Melanocyte of skin (primary cell): ENCODE data around the gene RGS6. TPM values are rescaled to one million over a fixed set of nuclear protein-coding genes. Genes with fewer than 3 reads are reported as not detected.

Experiments used
- small RNA-seq, 2 donors: library from RNA; depleted of rRNA; stranded (forward); fragments of <200 nt; gene quantifications; one replicate each; pipeline ENCODE3, GENCODE V24; 2012
- total RNA-seq, 2 donors: library from RNA; depleted of rRNA; stranded (reverse); fragments of >200 nt; gene quantifications; 2 replicates each; pipeline ENCODE4 v1.2.3, GENCODE V29; 2012

Gene RGS6
- not detected for total RNA-seq

DNA sequence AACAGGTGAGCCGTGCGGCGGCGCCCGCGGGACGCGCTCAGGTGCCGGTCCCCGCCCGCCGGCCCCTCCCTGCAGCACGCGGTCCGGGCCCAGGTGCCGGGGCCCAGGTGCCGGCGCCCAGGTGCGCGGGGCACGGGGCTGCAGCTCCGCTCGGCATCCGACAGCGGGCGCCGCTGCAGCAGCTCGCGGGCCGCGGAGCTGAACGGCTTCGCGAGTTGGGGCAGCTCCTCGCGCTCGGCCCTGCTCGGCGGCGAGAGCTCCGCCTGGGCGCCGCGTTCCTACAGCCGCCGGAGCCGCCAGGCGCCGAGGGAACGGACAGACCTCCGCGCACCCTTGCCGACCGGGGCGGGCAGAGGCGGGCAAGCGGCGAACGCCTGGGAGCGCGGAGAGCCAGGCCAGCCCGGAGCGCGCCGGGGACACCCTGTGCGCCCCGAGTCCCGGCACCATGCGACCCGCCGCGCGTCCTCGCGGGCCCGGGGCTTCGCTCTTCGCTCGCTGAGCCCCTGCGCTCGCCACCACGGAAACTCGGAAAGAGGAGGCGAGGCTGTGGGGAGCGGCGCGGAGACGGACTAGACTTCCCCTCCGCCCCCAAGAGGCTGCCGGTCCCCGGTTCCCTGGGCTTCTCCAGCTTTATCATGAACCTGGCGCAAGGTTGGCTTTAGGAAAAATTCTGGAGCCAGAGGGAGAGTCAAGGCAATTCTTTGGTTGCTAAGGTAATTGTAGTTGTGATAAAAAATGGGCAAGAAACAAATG, at the start of gene RGS6:
RGS6 (plus strand) TSS at position 201 of the 753 bp plus-strand sequence.

Small RNA genes lying within 50 kb of the gene (small RNA-seq; reads per million reads assigned to genes)
- 0 reads per million in 2 donors for gene MIR7843
- 0 reads per million in 2 donors for gene RF00019
